ENCODE measurements around the gene NOL4L.

The NOL4L gene

GRCh38 chr20:32585011-32585585 is at the start of gene NOL4L:
Gene NOL4L (minus strand): TSS chr20:32585333. CDS start chr20:32584890, 443 bp downstream.
- no peak for DNase-seq (ENCODE audit: low read depth)

DNA sequence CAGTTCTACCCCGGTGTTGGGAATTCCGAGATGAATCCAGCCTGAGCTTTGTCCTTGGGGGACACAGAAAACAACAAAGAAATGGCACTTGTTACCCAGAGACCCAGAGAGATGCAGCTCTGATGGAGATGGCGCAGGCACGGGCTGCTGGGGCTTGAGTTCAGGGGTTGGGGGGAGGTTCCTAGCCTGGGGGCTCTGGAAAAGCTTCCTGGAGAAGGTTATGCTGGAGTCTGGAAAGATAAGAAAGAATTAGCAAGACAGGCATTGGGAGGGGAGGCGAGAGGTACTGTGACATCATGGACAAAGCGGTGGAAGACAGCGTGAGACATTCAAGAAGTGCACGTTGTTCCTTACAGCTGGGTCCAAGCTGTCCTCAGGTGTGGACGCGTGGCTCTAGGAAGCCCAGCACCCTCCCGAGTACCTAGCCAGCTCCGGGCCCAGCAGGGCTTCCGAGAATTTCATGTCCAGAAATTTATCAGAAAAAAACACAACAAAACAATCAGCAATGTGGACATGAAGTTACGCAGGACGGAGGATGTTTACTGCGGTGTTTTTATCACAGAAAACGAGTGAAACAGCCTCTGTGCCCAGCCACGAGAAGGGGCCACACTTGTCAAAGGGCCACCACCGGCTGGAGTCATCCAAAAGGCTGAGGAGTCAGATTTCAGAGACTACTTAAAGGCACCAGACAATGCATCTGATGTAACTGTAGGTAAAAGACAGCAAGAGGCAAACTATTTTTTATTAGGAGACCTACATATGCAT is 49.1 kb upstream of the NOL4L start:
- DNase-seq (ENCODE audit: low read depth) = no peak

- no peak for DNase-seq (ENCODE audit: low read depth)
Measured at GRCh38 chr20:32632461-32633354, 47.6 kb upstream of the NOL4L start.

DNA sequence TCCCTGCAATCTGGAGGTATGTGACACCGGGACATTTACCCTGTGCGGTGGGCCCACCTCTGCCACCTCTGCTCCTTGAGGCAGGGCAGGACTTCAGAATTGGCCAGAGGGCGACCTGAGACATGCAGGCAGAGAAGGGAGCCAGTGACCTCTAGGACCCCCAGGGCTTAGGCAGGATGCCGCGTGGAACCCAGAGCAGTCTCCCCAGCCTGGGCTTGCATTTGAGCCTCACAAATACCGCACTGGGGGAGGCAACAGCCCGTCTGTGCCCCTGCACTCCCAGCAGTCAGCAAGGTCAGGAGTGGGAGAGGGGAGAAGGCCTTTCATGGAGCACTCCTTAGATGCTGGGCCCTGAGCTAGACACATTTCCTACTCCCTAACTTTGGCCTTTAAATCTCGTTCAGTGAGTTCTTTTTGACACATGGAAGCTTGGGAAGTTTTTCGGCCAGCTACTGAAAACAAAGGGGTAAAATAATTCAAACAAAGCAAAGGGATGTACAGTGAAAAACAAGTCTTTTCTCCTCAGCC is 46.9 kb upstream of the NOL4L start:
- no peak for DNase-seq (ENCODE audit: low read depth)

- DNase-seq (ENCODE audit: low read depth) = no peak
Measured at GRCh38 chr20:32629813-32630212, 44.7 kb upstream of the NOL4L start.

DNA sequence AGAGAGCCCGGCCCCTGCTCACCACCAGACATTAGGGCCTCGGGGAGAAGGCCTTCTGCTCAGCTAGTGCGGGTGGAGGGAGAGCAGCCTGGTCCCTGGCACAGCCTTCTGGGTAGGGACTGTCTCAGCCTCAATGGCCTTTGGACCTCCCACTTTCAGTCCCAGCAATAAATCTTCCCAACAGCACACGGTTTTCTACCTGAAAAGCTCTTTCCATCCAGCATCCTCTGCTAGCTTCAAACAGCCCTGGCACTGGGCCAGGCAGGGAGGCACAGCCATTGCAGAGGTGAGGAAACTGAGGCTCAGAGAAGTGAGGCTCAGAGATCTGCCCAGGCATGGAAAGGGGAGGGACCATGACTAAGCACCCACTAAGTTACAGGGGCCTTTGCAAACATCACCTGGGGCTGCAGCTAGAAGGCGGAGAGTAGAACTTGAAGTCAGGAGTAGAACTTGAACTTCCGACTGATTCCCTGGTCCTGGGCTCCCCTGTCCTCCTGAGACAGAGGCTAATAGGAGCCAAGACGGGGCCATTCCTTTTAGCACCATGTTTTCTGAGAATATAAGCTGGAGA is 43.9 kb upstream of the NOL4L start:
- no peak for DNase-seq (ENCODE audit: low read depth)

GRCh38 chr20:32626859-32627636 is 41.9 kb upstream of the NOL4L start:
- no peak for DNase-seq (ENCODE audit: low read depth)

DNA sequence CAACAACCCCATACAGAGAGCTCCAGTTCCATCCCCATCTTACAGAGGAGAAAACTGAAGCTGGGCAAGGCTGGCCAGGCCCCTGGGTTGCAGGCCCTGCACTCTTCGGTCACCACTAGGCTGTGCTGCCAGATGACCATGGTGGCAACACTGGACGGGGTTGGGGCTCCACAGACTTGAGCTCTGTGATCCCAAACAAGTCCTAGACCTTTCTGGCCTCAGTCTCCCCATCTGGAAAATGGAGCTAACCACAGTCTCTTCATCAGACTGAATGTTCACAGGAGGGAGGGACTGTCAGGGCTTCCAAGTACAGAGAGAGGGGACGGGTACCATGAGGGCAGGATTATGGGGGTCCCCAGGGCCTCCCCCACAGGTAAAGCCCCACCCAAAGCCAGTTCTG is 41.3 kb upstream of the NOL4L start:
- DNase-seq (ENCODE audit: low read depth) = no peak

GRCh38 chr20:32625996-32626395 is 40.9 kb upstream of the NOL4L start:
- no peak for DNase-seq (ENCODE audit: low read depth)

DNA sequence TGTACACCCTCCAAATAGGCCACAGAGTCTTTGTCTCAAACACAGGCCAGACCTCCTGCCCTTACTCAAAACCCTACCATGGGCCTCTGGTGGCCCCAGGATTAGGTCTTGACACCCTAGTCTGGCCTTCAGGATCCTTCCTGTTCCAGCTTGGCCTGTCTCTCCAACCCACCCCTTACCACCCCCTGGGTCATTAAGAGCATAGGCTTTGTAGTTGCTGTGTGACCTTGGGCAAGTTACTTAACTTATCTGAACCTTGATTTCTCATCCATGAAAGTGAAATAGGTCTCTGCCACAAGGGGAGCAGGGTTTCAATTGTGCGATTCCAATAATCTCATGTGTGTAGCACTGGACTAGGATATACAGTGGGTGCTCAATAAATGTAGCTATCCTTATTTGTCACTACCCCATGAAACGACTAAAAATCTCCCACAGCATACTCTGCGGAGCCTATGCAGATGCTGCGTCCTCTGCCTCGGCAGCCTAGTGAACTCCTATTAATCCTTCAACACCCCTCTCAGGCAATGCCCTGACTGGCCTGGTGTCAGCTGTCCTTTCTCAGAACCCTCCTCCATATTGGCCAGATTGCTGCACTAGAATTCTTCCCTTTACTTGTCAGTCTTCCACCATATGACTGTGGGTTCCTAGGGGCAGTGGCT is 39.7 kb upstream of the NOL4L start:
- no peak for DNase-seq (ENCODE audit: low read depth)

- no peak for DNase-seq (ENCODE audit: low read depth)
Measured at GRCh38 chr20:32623667-32624157, 38.6 kb upstream of the NOL4L start.

- DNase-seq (ENCODE audit: low read depth) = no peak
Measured at GRCh38 chr20:32622585-32623468, 37.7 kb upstream of the NOL4L start.

- DNase-seq (ENCODE audit: low read depth) = no peak
Measured at GRCh38 chr20:32621891-32622584, 36.9 kb upstream of the NOL4L start.

GRCh38 chr20:32621071-32621890 is 36.1 kb upstream of the NOL4L start:
- DNase-seq (ENCODE audit: low read depth) = no peak

DNA sequence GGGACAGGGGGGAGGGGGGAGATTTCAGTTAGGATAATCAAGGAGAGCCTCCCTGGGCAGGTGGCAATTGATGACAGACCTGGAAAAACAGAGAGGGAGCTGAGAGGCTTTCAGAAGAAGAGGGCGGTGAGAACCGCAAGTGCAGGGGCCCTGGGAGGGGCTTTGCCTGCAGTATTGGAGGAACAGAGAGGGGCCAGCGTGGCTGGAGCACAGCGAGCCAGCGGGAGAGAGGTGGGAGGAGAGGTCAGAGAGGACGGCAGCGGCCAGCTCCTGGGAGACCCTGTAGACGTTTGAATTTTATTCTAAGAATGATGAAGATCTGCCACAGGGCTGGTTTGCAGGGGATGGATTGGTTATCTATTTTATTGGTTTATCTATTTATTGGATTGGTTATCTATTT is 34.5 kb upstream of the NOL4L start:
- no peak for DNase-seq (ENCODE audit: low read depth)

- no peak for DNase-seq (ENCODE audit: low read depth)
Measured at GRCh38 chr20:32614772-32615171, 29.6 kb upstream of the NOL4L start.

DNA sequence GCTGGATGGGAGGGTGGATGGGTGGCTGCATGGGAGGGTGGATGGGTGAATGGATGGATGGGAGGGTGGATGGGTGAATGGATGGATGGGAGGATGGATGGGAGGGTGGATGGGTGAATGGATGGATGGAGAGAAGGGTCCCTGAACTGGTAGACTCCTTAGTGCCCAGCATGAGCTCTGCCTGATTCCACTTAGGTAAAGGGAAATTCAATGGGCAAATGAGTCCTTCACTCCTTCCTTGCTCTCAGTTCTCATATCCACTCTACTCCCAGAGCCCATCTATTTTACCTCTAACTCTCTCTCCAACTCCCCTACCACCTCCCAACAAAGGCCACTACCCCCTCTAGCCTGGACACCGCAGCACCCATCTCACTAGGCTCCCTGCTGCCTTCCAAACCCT is 29.2 kb upstream of the NOL4L start:
- no peak for DNase-seq (ENCODE audit: low read depth)
